Thoracic aorta (tissue), 2 donors: ENCODE results near the gene GPN1. TPM values are rescaled to one million over a fixed set of nuclear protein-coding genes. Genes with fewer than 3 reads are reported as not detected.

Source experiments
- ATAC-seq: fragments of 150-250 bp; one replicate; pipeline ENCODE4 v1.8.0; 2017; ENCODE audit warnings: low read depth; ENCODE audit not compliant: insufficient number of reproducible peaks, low FRiP score
- DNase-seq: peaks from one replicate; pipeline ENCODE4 v3.0.0-alpha.2; 2020; ENCODE audit warnings: low spot score
- H3K27ac ChIP-seq, 2 donors: fragments of 200-600 bp; sonication (generic); 1 replicate in 1 of 2; 2 replicates in 1 of 2; pipeline ENCODE4 v1.5.1; 2016; ENCODE audit warnings: mild to moderate bottlenecking in 2 of 2, moderate library complexity in 2 of 2
- H3K27me3 ChIP-seq: fragments of 200-600 bp; sonication (generic); replicated peaks from 2 replicates; pipeline ENCODE4 v1.6.0; 2016; ENCODE audit warnings: mild to moderate bottlenecking; ENCODE audit not compliant: insufficient read depth
- H3K36me3 ChIP-seq: fragments of 200-600 bp; sonication (generic); one replicate; pipeline ENCODE4 v1.5.1; 2016
- H3K4me1 ChIP-seq, 2 donors: fragments of 200-600 bp; sonication (generic); 1 replicate in 1 of 2; 2 replicates in 1 of 2; pipeline versions ENCODE4 v1.5.1 to v1.6.0; 2016; ENCODE audit warnings: low read depth in 2 of 2, mild to moderate bottlenecking in 1 of 2; ENCODE audit not compliant: control insufficient read depth in 1 of 2
- H3K4me3 ChIP-seq: fragments of 200-600 bp; sonication (generic); 2 replicates; pipeline ENCODE4 v1.5.1; 2016; ENCODE audit warnings: mild to moderate bottlenecking
- H3K9me3 ChIP-seq: fragments of 200-600 bp; sonication (generic); 2 replicates; pipeline ENCODE4 v1.5.1; 2016
- total RNA-seq, 2 donors: library from RNA; depleted of rRNA; stranded (reverse); fragments of >200 nt; gene quantifications; one replicate each; pipeline versions ENCODE4 v1.1.0 to v1.2.3, GENCODE V29; 2016
- TF ChIP-seq, protein P1 (sequence below): fragments of 200-600 bp; sonication (generic); IDR thresholded peaks from one replicate; pipeline ENCODE4 v1.5.1; 2019; ENCODE audit warnings: antibody characterized with exemption

The GPN1 gene
- total RNA-seq, 2 donors from 2014 or later: 19.0 to 22.3 TPM

DNA sequence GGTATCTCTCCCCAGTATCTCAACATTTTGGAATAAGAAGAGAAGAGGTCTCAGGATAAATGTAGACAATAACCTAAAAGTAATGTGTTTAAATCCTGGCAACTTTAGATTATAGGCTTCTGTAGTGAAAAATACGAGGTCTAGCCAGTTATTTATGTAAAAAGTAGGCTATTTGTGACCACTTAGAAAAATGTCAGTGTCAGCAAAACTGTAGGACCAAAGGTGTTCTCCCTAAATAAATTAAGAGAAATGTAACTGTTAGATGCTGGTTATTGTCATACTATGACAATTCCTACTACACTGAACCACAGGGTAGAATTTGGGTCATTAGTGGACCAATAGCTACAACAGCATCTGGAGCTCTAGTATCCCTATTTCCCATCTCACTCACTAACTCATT, 32.5 kb downstream of the GPN1 start:
- no peaks in the 10 kb centered on the region for H3K27me3 ChIP-seq
- ATAC-seq (no peak), DNase-seq (no peak)
- H3K4me3 ChIP-seq: no peak overlapping the region
- TF ChIP-seq, protein P1, sequence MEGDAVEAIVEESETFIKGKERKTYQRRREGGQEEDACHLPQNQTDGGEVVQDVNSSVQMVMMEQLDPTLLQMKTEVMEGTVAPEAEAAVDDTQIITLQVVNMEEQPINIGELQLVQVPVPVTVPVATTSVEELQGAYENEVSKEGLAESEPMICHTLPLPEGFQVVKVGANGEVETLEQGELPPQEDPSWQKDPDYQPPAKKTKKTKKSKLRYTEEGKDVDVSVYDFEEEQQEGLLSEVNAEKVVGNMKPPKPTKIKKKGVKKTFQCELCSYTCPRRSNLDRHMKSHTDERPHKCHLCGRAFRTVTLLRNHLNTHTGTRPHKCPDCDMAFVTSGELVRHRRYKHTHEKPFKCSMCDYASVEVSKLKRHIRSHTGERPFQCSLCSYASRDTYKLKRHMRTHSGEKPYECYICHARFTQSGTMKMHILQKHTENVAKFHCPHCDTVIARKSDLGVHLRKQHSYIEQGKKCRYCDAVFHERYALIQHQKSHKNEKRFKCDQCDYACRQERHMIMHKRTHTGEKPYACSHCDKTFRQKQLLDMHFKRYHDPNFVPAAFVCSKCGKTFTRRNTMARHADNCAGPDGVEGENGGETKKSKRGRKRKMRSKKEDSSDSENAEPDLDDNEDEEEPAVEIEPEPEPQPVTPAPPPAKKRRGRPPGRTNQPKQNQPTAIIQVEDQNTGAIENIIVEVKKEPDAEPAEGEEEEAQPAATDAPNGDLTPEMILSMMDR: no peak
- H3K4me1 ChIP-seq: peaks cover 16 to 28% of the 10 kb centered on the region in 2 donors
- H3K36me3 ChIP-seq: peaks cover 12% of the 10 kb centered on the region
- H3K27ac ChIP-seq: no peak overlapping the region
- H3K9me3 ChIP-seq: no peaks in the 10 kb centered on the region

DNA sequence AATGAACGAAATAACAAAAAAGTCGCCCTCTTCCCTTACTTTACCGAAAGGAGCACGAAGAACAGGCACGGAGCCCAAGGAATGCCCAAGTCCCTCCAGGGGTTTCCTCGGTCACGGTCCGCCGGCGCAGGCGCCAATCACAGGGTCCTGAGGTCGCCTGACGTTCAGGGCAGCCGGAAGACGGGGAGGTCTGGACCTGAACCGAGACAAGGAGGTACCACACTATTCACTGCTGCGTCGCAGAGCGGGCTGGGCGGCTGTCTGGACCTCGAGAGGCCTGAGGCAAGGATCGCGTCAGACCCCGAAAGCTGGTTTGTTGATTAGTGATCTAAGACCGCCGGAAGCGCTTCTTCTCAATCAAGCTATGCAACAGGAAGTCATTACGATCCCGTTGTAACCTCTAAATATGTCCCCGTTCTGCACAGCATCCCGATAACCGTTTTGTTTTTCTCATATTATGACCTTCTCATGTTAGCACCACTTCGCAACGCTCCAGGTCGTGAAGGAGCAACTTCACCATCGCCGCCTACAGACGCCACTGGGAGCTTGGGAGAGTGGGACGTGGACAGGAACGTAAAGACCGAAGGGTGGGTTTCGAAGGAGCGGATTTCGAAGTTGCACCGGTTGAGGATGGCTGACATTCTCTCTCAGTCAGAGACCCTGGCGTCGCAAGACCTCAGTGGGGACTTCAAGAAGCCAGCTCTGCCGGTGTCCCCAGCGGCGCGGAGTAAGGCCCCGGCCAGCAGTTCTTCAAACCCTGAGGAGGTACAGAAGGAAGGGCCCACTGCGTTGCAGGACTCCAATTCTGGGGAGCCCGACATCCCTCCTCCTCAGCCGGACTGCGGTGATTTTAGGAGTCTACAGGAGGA, 34.7 kb downstream of the GPN1 start, which contains the start of the genes SLC4A1AP and SUPT7L:
Gene SLC4A1AP (plus strand): TSS at position 605 of the 869 bp plus-strand sequence. CDS start 26 bp downstream, at position 631.
Gene SUPT7L (minus strand): TSS at position 330 of the 869 bp plus-strand sequence. CDS start 1,422 bp downstream, outside the sequence.
- peaks cover 19% of the 10 kb centered on the region for H3K36me3 ChIP-seq
- TF ChIP-seq, protein P1: no peak
- ATAC-seq: peak; percentile 77

DNA sequence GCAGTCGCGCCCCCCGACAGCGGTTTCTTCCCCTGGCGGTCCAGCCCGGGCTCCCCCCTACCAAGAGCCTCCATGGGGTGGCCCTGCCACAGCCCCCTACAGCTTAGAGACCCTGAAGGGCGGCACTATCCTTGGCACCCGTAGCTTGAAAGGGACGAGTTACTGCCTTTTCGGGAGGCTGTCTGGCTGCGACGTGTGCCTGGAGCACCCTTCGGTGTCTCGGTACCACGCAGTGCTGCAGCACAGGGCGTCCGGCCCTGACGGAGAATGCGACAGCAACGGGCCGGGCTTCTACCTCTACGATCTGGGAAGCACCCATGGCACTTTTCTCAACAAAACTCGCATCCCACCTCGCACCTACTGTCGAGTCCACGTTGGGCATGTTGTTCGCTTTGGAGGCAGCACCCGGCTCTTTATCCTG, 35.3 kb downstream of the GPN1 start:
- TF ChIP-seq, protein P1: no peak
- H3K9me3 ChIP-seq: no peaks in the 10 kb centered on the region
- no peaks in the 10 kb centered on the region for H3K27me3 ChIP-seq
- H3K27ac ChIP-seq: peak overlapping the region; percentile 89 to 93
- H3K36me3 ChIP-seq: peaks cover 23% of the 10 kb centered on the region
- H3K4me3 ChIP-seq: peak overlapping the region; percentile 89
- no peak for ATAC-seq
- DNase-seq: no peak
- H3K4me1 ChIP-seq: peaks cover 16 to 28% of the 10 kb centered on the region in 2 donors

More for the DNA sequence above, 34.7 kb downstream of the GPN1 start, which contains the start of the genes SLC4A1AP and SUPT7L:
- peaks cover 16 to 28% of the 10 kb centered on the region in 2 donors for H3K4me1 ChIP-seq
- peak within 1 kb of the TSS; percentile 89 to 93 for H3K27ac ChIP-seq
- H3K4me3 ChIP-seq: peak within 1 kb of the TSS; percentile 89
- DNase-seq: peak; percentile 46
- no peaks in the 10 kb centered on the region for H3K27me3 ChIP-seq
- no peaks in the 10 kb centered on the region for H3K9me3 ChIP-seq

DNA sequence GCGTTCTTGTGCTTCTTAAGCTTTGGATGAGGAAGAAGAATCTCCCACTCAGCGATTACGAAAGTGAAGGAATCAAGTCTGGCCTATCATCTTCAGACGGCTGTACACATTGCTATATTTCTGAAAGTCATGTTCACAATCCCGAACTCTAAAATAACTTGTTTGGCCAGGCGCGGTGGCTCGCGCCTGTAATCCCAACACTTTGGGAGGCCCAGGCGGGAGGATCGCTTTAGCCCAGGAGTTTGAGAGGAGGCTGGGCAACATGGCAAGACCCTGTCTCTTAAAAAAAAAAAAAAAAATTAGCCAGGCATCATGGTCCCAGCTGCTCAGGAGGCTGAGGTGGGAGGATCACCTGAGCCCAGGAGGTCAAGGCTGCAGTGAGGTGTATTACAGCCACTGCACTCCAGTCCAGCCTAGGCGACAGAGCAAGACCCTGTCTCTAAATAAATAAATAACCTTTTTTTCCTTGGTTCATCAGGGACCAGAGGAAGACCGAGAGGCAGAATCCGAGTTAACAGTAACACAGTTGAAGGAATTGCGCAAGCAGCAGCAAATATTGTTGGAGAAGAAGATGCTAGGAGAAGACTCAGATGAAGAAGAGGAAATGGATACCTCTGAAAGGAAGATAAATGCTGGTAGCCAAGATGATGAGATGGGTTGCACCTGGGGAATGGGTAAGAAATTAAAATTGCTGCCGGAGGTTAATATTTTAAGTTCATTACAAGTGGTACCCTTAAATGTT, 35.9 kb downstream of the GPN1 start:
- TF ChIP-seq, protein P1: no peak
- Histone ChIP-seq H3K36me3 (peaks cover 27% of the 10 kb centered on the region), H3K27ac (peak overlapping the region in 1 of 2 donors; percentile 93)

DNA sequence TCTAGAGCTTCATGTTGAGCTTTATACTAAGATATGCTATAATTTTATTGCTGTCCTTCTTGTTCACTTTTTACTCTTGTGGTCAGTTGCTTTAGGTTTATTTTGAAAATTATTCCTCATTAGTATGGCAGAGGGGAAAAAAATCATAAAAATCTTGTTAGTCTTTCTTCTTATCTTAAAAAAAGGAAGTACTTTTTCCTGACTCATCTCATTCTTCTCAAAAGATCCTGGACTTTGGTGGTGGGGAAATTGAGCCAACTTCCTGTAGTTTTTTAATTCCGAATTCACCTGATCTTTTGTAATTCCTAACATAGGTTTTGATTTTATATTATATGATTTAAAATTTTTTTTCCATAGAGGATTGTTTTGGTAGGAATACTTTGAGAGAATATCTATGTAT, 38.6 kb downstream of the GPN1 start:
- ATAC-seq (no peak), DNase-seq (no peak)
- H3K27ac ChIP-seq: no peak overlapping the region
- H3K36me3 ChIP-seq: peaks cover 26% of the 10 kb centered on the region
- H3K4me1 ChIP-seq: peaks cover 14 to 23% of the 10 kb centered on the region in 2 donors
- no peaks in the 10 kb centered on the region for H3K27me3 ChIP-seq
- no peak overlapping the region for H3K4me3 ChIP-seq
- TF ChIP-seq, protein P1: no peak
- no peaks in the 10 kb centered on the region for H3K9me3 ChIP-seq

More for the DNA sequence above, 35.9 kb downstream of the GPN1 start:
- peaks cover 16 to 28% of the 10 kb centered on the region in 2 donors for H3K4me1 ChIP-seq
- H3K27me3 ChIP-seq: no peaks in the 10 kb centered on the region
- no peak for ATAC-seq
- DNase-seq: no peak
- H3K4me3 ChIP-seq: peak overlapping the region; percentile 89
- H3K9me3 ChIP-seq: no peaks in the 10 kb centered on the region
